ENCODE measurements around the gene ZNF384.

- TF ChIP-seq REST (IDR thresholded peaks at IDR 0.05; ENCODE audit: unreplicated experiment) (no peak), CTCF (conservative IDR thresholded peaks at IDR 0.05; ENCODE audit: low read depth in 2 of 2) (peak; percentile 39 to 49), CREB1 (CRISPR knock-in tag; IDR thresholded peaks at IDR 0.05; ENCODE audit: low read depth) (no peak), JUNB (IDR thresholded peaks at IDR 0.05; ENCODE audit: unreplicated experiment) (no peak), EZH2phosphoT487 (IDR thresholded peaks at IDR 0.05; ENCODE audit: unreplicated experiment) (no peak), EZH2 (IDR thresholded peaks at IDR 0.05; ENCODE audit: low read depth, unreplicated experiment) (no peak), ZNF114 (CRISPR knock-in tag; IDR thresholded peaks at IDR 0.05) (no peak), POLR2AphosphoS5 (IDR thresholded peaks at IDR 0.05; ENCODE audit: low read depth) (no peak), ZNF331 (CRISPR knock-in tag; IDR thresholded peaks at IDR 0.05; ENCODE audit: low read depth) (no peak), ETS1 (IDR thresholded peaks at IDR 0.05) (no peak)
Measured at GRCh38 chr12:6652391-6652790, 36.8 kb downstream of the ZNF384 start.

All from GM23338 (cell line).